GM12878 (cell line): ENCODE measurements around the gene METTL21A. TPM values are rescaled to one million over a fixed set of nuclear protein-coding genes. Genes with fewer than 3 reads are reported as not detected.

Experiments
- ATAC-seq: fragments of 200-7000 bp; cut with Tn5 transposase; 3 replicates; pipeline ENCODE4 v1.9.1; 2020; ENCODE audit warnings: mild to moderate bottlenecking, moderate library complexity
- BruUV-seq: library from RNA; stranded (reverse); fragments of 400-500 nt; replicated peaks from 2 replicates; lab custom pipeline; 2021; lab: Mats Ljungman, UMichigan
- CTCF ChIA-PET: fragments of 300-600 bp; sonication (Branson Sonifier 250); formaldehyde crosslinking; extraction: SDS; loops from one replicate; lab custom pipeline; 2021; ENCODE audit warnings: inconsistent platforms; lab: Yijun Ruan, JAX
- POLR2A ChIA-PET: fragments of 350-600 bp; formaldehyde crosslinking; extraction: SDS; loops from one replicate; lab custom pipeline; 2021; ENCODE audit warnings: inconsistent platforms; lab: Charles Lee
- RAD21 ChIA-PET: fragments of 300-600 bp; sonication (Branson Sonifier 250); formaldehyde crosslinking; loops from one replicate; lab custom pipeline; 2023; ENCODE audit warnings: antibody characterized with exemption; ENCODE audit not compliant: unreplicated experiment; lab: Charles Lee
- SMC1A ChIA-PET: fragments of 300-600 bp; sonication (Branson Sonifier 250); formaldehyde crosslinking; loops from one replicate; lab custom pipeline; 2023; ENCODE audit not compliant: unreplicated experiment, uncharacterized antibody; lab: Charles Lee
- DNase-seq: peaks from one replicate; pipeline ENCODE4 v3.0.0-alpha.2; 2011; ENCODE audit warnings: low read depth, low spot score
- FAIRE-seq: peaks from 3 replicates; lab custom pipeline; 2011; peaks lifted over from hg19 to GRCh38; lab: Jason Lieb, UNC
- H2AFZ ChIP-seq: 2 replicates; pipeline ENCODE4 v1.6.0; 2011; ENCODE audit warnings: low read depth, low read length, control low read depth; ENCODE audit not compliant: control insufficient read depth
- H3K27ac ChIP-seq: 2 replicates; pipeline ENCODE4 v1.5.1; 2011; ENCODE audit warnings: control low read depth; ENCODE audit not compliant: control insufficient read depth, insufficient read depth
- H3K27me3 ChIP-seq, 2 experiments: replicated peaks in 1 of 2; 2 replicates each; pipeline versions ENCODE4 v1.6.0 to v1.6.1; 2011; ENCODE audit warnings: low read length in 1 of 2; ENCODE audit not compliant: control insufficient read depth in 2 of 2, insufficient read depth in 2 of 2
- H3K36me3 ChIP-seq, 2 experiments: 2 replicates each; pipeline ENCODE4 v1.5.1; 2011; ENCODE audit warnings: low read length in 1 of 2; ENCODE audit not compliant: control insufficient read depth in 2 of 2, insufficient read depth in 2 of 2
- H3K4me1 ChIP-seq: 2 replicates; pipeline ENCODE4 v1.6.1; 2011; ENCODE audit warnings: mild to moderate bottlenecking, low read length, moderate library complexity, mixed read lengths; ENCODE audit not compliant: control insufficient read depth, insufficient read depth
- H3K4me2 ChIP-seq: 2 replicates; pipeline ENCODE4 v1.6.0; 2011; ENCODE audit warnings: control low read depth; ENCODE audit not compliant: control insufficient read depth, insufficient read depth
- H3K4me3 ChIP-seq: fragments of 200-600 bp; sonication (generic); 2 replicates; pipeline ENCODE4 v1.5.1; 2016
- H3K79me2 ChIP-seq: 2 replicates; pipeline ENCODE4 v1.6.0; 2011; ENCODE audit warnings: low read length; ENCODE audit not compliant: control insufficient read depth, insufficient read depth
- H3K9ac ChIP-seq: 2 replicates; pipeline ENCODE4 v1.8.0; 2011; ENCODE audit warnings: low read length, control low read depth, mixed read lengths; ENCODE audit not compliant: control insufficient read depth, insufficient read depth
- H3K9me3 ChIP-seq: replicated peaks from 3 replicates; pipeline ENCODE4 v1.5.1; 2011; ENCODE audit warnings: mild to moderate bottlenecking, low read length; ENCODE audit not compliant: control insufficient read depth, insufficient read depth
- H4K20me1 ChIP-seq: 2 replicates; pipeline ENCODE4 v1.6.0; 2011; ENCODE audit not compliant: control insufficient read depth, insufficient read depth
- CHD4 ChIP-seq: fragments of 200-600 bp; sonication (generic); IDR thresholded peaks from 2 replicates; pipeline ENCODE4 v1.6.1; 2016; ENCODE audit warnings: mild to moderate bottlenecking
- E4F1 ChIP-seq: fragments of 450-650 bp; IDR thresholded peaks from 2 replicates; pipeline ENCODE4 v1.6.1; 2018; ENCODE audit warnings: borderline replicate concordance, mild to moderate bottlenecking; ENCODE audit not compliant: partially characterized antibody
- IRF4 ChIP-seq: IDR thresholded peaks from 2 replicates; pipeline ENCODE4 v1.6.1; 2011; ENCODE audit warnings: low read depth, low read length
- NBN ChIP-seq: fragments of 450-650 bp; IDR thresholded peaks from 2 replicates; pipeline ENCODE4 v1.6.1; 2016
- NFIC ChIP-seq: IDR thresholded peaks from 2 replicates; pipeline ENCODE4 v1.6.1; 2012; ENCODE audit warnings: low read depth, mild to moderate bottlenecking, inconsistent platforms, low read length, moderate library complexity
- POU2F2 ChIP-seq: IDR thresholded peaks from 3 replicates; pipeline ENCODE4 v1.6.1; 2011; ENCODE audit warnings: low read depth, mild to moderate bottlenecking, low read length, borderline replicate concordance
- PRDM15 ChIP-seq: fragments of 450-650 bp; formaldehyde crosslinking; IDR thresholded peaks from 2 replicates; pipeline ENCODE4 v1.4.0; 2020; ENCODE audit warnings: mild to moderate bottlenecking, moderate library complexity
- RELB ChIP-seq: fragments of 450-650 bp; IDR thresholded peaks from 2 replicates; pipeline ENCODE4 v1.6.1; 2017; ENCODE audit warnings: low read depth, mild to moderate bottlenecking, moderate library complexity
- ZBTB11 ChIP-seq: fragments of 450-650 bp; formaldehyde crosslinking; IDR thresholded peaks from 2 replicates; pipeline ENCODE4 v1.5.0; 2022; ENCODE audit warnings: mild to moderate bottlenecking, missing genetic modification characterization
- ZZZ3 ChIP-seq: IDR thresholded peaks from 2 replicates; pipeline ENCODE4 v1.6.1; 2011; ENCODE audit warnings: low read depth; ENCODE audit not compliant: control insufficient read depth, insufficient read length
- WGBS: methylation state at CpG from one replicate; pipeline ENCODE4 v1.1.6; 2016; ENCODE audit warnings: low lambda C conversion rate; ENCODE audit not compliant: insufficient replicate concordance, insufficient coverage; ENCODE audit errors: missing lambda C conversion rate; 5-methylcytosine and 5-hydroxymethylcytosine counted together
- in situ Hi-C: fragments of 300-500 bp; cut with MboI; formaldehyde crosslinking; loops from 9 replicates; pipeline ENCODE4 v1.14.3; 2018; ENCODE audit warnings: mixed read lengths
- intact Hi-C: fragments of 100-400 bp; cut with micrococcal nuclease; formaldehyde crosslinking; loops from one replicate; pipeline ENCODE4 v1.14.2; 2022; ENCODE audit not compliant: unreplicated experiment
- polyA plus RNA-seq, 11 experiments: library from polyadenylated mRNA; depleted of rRNA in 4 of 11; unstranded in 6 of 11; stranded (reverse) in 5 of 11; fragments of >200 nt; fragmentation: Nextera tagmentation in 4 of 11; fragmentation: Illumina TruSeq in 1 of 11; extraction: Ambion mirVana in 4 of 11; extraction: Trizol in 1 of 11; gene quantifications; 1 replicate in 1 of 11; 2 replicates in 10 of 11; pipeline versions ENCODE4 v1.2.1 to v1.2.3, GENCODE V29; 2011 to 2016; ENCODE audit warnings: inconsistent platforms in 2 of 11, missing spikeins in 2 of 11, low read depth in 1 of 11
- total RNA-seq, 4 experiments: library from RNA; depleted of rRNA in 3 of 4; stranded (reverse); fragments of >200 nt in 3 of 4; fragmentation: Illumina TruSeq in 1 of 4; extraction: Trizol in 1 of 4; gene quantifications; 2 replicates each; pipeline versions ENCODE4 v1.2.1 to v1.2.3, GENCODE V29; 2013 to 2021

METTL21A gene
- total and polyA plus RNA-seq, 10 of the 15 experiments (the other 5 are each of a cell fraction or from before 2014, with no cell fraction given): 6.8 to 41.7 (median 27.8) TPM

GRCh38 chr2:207621501-207622039, 3.6 kb downstream of the METTL21A start (continued):
- no peak for TF ChIP-seq ZBTB11
- no peak for TF ChIP-seq ZZZ3
- TF ChIP-seq CHD4: no peak
- TF ChIP-seq IRF4: no peak
- TF ChIP-seq, all 136 proteins: peak for 4

- no peaks in the 10 kb centered on the region for H3K9me3 ChIP-seq
- no peak overlapping the region for H3K9ac ChIP-seq
- RAD21 ChIA-PET: interaction anchor here (1.2 kb wide), 1 partner anchor 88 kb away, joined by 3 read pairs; no protein-coding TSS in a partner anchor
- H2AFZ ChIP-seq: peak overlapping the region; percentile 40
- H3K36me3 ChIP-seq: peaks cover 4 to 16% of the 10 kb centered on the region in 2 experiments
- H3K4me1 ChIP-seq: peaks cover 22% of the 10 kb centered on the region
- H3K27me3 ChIP-seq: no peaks in the 10 kb centered on the region
- ATAC-seq (peak; percentile 37), FAIRE-seq (no peak), DNase-seq (no peak)
- CTCF ChIA-PET: interaction anchor here (0.9 kb wide), 1 partner anchor 126 kb away, joined by 3 read pairs; no protein-coding TSS in a partner anchor
- no peak overlapping the region for H3K4me3 ChIP-seq
- peaks cover 33% of the 10 kb centered on the region for H3K79me2 ChIP-seq
- no peaks in the 10 kb centered on the region for H4K20me1 ChIP-seq
- in situ Hi-C loops (loop anchor here (10.0 kb wide), 1 partner anchor 635 kb away; the partner anchor contains the start of gene IDH1), intact Hi-C loops (no loop called here)
- peak overlapping the region; percentile 26 for H3K4me2 ChIP-seq
- POLR2A ChIA-PET: interaction anchor here (0.6 to 1.8 kb wide), 2 partner anchors 48 to 90 kb away, joined by 3 to 7 read pairs; partner anchors contain the start of gene CREB1
- WGBS: 5% methylated on average over 4 of the region's 4 CpGs
- SMC1A ChIA-PET: interaction anchor here (0.8 to 2.9 kb wide), 7 partner anchors 11 to 96 kb away, joined by 3 to 16 read pairs (median 3); no protein-coding TSS in a partner anchor
- BruUV-seq: no TSS peak
- peak overlapping the region; percentile 51 for H3K27ac ChIP-seq
- TF ChIP-seq PRDM15 (CRISPR knock-in tag) (no peak), E4F1 (no peak), POU2F2 (0 out of 3 replicates have a peak, but pooled peaks have one; percentile 48), RELB (no peak), NBN (0 out of 2 replicates have a peak, but pooled peaks have one; percentile 17), NFIC (no peak)
Observed at GRCh38 chr2:207619764-207620203, 5.4 kb downstream of the METTL21A start.
